ENCODE data around the gene ZFP1.

ZFP1 gene

DNA sequence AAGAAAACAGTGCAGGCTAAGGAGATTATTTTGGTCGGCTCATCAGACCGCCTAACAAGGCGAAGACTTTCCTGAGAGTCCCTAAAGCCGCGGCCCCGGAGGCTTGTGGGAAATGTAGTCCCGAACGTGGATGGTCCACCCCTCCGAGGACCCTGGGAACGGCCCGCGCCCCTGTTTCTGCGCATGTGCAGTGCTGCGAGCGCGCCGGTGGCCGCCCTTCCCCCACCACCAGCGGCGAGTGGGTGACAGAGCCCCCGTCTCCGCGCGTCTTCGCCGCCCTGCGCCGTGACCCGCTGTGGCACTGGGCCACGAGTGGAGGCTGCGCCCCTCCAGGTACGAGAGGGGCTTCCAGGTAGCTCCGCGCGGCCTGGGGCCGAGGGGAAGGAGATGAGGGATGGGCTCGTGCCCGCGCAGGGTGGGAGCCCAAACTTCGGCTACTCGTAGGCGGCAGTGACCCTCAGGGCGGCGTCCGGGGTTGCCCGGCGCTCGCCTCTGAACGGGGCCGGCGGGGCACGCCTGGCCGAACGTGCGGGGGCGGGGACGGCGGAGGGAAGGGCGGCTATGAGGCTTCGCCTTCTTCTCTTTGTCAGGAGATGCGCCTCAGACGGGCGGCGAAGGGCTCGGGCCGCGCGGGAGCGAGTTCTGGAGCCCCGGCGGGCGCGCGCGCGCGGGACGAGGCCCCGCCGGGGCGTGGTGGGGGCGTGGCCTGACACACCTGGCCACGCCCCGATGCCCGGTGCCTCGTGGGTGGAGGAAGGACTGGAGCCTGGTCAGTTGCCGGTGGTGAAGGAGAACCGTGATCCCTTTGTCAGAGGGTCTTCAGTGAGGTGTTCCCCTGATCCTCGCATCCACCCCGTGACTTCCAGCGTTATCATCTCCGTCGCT is at the start of gene ZFP1:
Gene ZFP1, plus strand, starts transcription at position 214 of the 885 bp plus-strand sequence. CDS start 4,428 bp downstream, outside the sequence.
- H3K27me3 ChIP-seq (ENCODE audit: insufficient read depth, low read length): no peaks in the 10 kb centered on the region
- H3K9me3 ChIP-seq (ENCODE audit: insufficient read depth, low read depth, low read length): peaks cover 24% of the 10 kb centered on the region
- H3K27ac ChIP-seq (ENCODE audit: low read length): peak within 1 kb of the TSS; percentile 32
- peaks cover 23% of the 10 kb centered on the region for H3K36me3 ChIP-seq (ENCODE audit: insufficient read depth, low read depth, low read length)
- peak within 1 kb of the TSS; percentile 92 for H3K9ac ChIP-seq (ENCODE audit: low read depth, low read length)
- no peaks in the 10 kb centered on the region for H3K4me1 ChIP-seq (ENCODE audit: insufficient read depth, low read length)
- peak within 1 kb of the TSS; percentile 81 for H3K4me3 ChIP-seq (ENCODE audit: low read length)

- Histone ChIP-seq H3K9me3 (ENCODE audit: insufficient read depth, low read depth, low read length) (no peaks in the 10 kb centered on the region), H3K27ac (ENCODE audit: low read length) (no peak overlapping the region), H3K9ac (ENCODE audit: low read depth, low read length) (no peak overlapping the region), H3K36me3 (ENCODE audit: insufficient read depth, low read depth, low read length) (peaks cover 15% of the 10 kb centered on the region), H3K4me1 (ENCODE audit: insufficient read depth, low read length) (peaks cover 43% of the 10 kb centered on the region), H3K4me3 (ENCODE audit: low read length) (no peak overlapping the region), H3K27me3 (ENCODE audit: insufficient read depth, low read length) (no peaks in the 10 kb centered on the region)
These were observed 49.2 kb upstream of the ZFP1 start for GRCh38 chr16:75099075-75099667.

GRCh38 chr16:75099738-75100602 is 48.4 kb upstream of the ZFP1 start:
- peaks cover 7% of the 10 kb centered on the region for H3K36me3 ChIP-seq (ENCODE audit: insufficient read depth, low read depth, low read length)
- H3K4me1 ChIP-seq (ENCODE audit: insufficient read depth, low read length): peaks cover 43% of the 10 kb centered on the region

GRCh38 chr16:75100603-75100990 is 47.7 kb upstream of the ZFP1 start:
- no peak overlapping the region for H3K9ac ChIP-seq (ENCODE audit: low read depth, low read length)
- no peak overlapping the region for H3K4me3 ChIP-seq (ENCODE audit: low read length)

More at GRCh38 chr16:75099738-75100602, 48.4 kb upstream of the ZFP1 start:
- Histone ChIP-seq H3K27me3 (ENCODE audit: insufficient read depth, low read length) (no peaks in the 10 kb centered on the region), H3K9ac (ENCODE audit: low read depth, low read length) (no peak overlapping the region), H3K9me3 (ENCODE audit: insufficient read depth, low read depth, low read length) (no peaks in the 10 kb centered on the region), H3K4me3 (ENCODE audit: low read length) (no peak overlapping the region), H3K27ac (ENCODE audit: low read length) (no peak overlapping the region)

GRCh38 chr16:75101635-75102034 is 46.7 kb upstream of the ZFP1 start:
- Histone ChIP-seq H3K36me3 (ENCODE audit: insufficient read depth, low read depth, low read length) (peaks cover 10% of the 10 kb centered on the region), H3K4me1 (ENCODE audit: insufficient read depth, low read length) (peaks cover 36% of the 10 kb centered on the region), H3K27ac (ENCODE audit: low read length) (no peak overlapping the region), H3K9ac (ENCODE audit: low read depth, low read length) (no peak overlapping the region), H3K27me3 (ENCODE audit: insufficient read depth, low read length) (no peaks in the 10 kb centered on the region), H3K4me3 (ENCODE audit: low read length) (no peak overlapping the region), H3K9me3 (ENCODE audit: insufficient read depth, low read depth, low read length) (no peaks in the 10 kb centered on the region)

More at GRCh38 chr16:75100603-75100990, 47.7 kb upstream of the ZFP1 start:
- Histone ChIP-seq H3K4me1 (ENCODE audit: insufficient read depth, low read length) (peaks cover 43% of the 10 kb centered on the region), H3K27ac (ENCODE audit: low read length) (no peak overlapping the region), H3K36me3 (ENCODE audit: insufficient read depth, low read depth, low read length) (peaks cover 6% of the 10 kb centered on the region; the same call in 1 of the 2 replicates), H3K9me3 (ENCODE audit: insufficient read depth, low read depth, low read length) (no peaks in the 10 kb centered on the region), H3K27me3 (ENCODE audit: insufficient read depth, low read length) (no peaks in the 10 kb centered on the region)

DNA sequence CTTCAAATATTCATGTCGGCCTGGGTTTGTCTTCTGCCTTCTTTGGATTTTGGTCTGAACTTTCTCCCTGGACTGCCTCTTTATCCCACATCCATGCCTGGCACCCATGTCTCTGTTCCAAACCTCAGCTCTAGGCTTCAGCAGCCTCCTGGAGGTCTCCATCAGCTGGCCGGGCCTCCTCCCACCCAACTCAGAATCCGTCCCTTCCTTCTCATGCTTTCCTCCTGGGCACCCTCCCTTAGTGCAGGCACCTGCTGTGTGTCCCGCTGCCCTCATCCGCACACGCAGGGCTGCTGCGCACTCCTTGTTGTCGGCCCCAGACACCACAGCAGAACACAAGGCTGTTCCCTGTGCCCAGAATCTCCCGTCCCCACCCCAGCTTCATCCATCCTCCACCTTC is 45.7 kb upstream of the ZFP1 start:
- no peak overlapping the region for H3K4me3 ChIP-seq (ENCODE audit: low read length)
- H3K27me3 ChIP-seq (ENCODE audit: insufficient read depth, low read length): no peaks in the 10 kb centered on the region
- no peak overlapping the region for H3K27ac ChIP-seq (ENCODE audit: low read length)
- H3K4me1 ChIP-seq (ENCODE audit: insufficient read depth, low read length): peaks cover 29% of the 10 kb centered on the region
- H3K36me3 ChIP-seq (ENCODE audit: insufficient read depth, low read depth, low read length): peaks cover 17% of the 10 kb centered on the region
- no peaks in the 10 kb centered on the region for H3K9me3 ChIP-seq (ENCODE audit: insufficient read depth, low read depth, low read length)
- no peak overlapping the region for H3K9ac ChIP-seq (ENCODE audit: low read depth, low read length)

- peaks cover 15% of the 10 kb centered on the region for H3K4me1 ChIP-seq (ENCODE audit: insufficient read depth, low read length)
These were observed 44.3 kb upstream of the ZFP1 start for GRCh38 chr16:75103994-75104393.

DNA sequence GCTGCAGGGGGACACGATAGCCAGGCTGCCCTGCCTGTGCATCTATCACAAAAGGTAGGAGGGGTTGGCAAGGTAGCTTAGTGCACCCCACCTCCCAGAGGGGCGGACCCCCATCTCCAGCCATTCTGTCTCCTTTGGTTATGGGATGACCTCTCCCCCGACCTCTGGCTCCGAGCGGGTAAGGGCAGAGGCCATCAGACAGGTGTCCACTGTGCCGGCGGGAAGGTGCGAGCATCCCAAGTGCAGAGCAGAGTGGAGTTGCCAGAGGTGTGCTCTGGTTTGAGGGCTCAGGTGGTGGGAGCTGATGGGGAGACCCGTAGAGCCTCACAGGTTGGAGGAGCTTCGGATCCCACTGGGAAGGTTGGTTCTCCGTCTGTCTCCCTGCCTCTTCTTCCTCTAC is 43.5 kb upstream of the ZFP1 start:
- peaks cover 7% of the 10 kb centered on the region for H3K4me1 ChIP-seq (ENCODE audit: insufficient read depth, low read length)
- H3K4me3 ChIP-seq (ENCODE audit: low read length): no peak overlapping the region
- H3K9me3 ChIP-seq (ENCODE audit: insufficient read depth, low read depth, low read length): no peaks in the 10 kb centered on the region
- H3K9ac ChIP-seq (ENCODE audit: low read depth, low read length): no peak overlapping the region
- peaks cover 17% of the 10 kb centered on the region for H3K36me3 ChIP-seq (ENCODE audit: insufficient read depth, low read depth, low read length)
- no peaks in the 10 kb centered on the region for H3K27me3 ChIP-seq (ENCODE audit: insufficient read depth, low read length)
- H3K27ac ChIP-seq (ENCODE audit: low read length): no peak overlapping the region

More at GRCh38 chr16:75103994-75104393, 44.3 kb upstream of the ZFP1 start:
- H3K27ac ChIP-seq (ENCODE audit: low read length): no peak overlapping the region
- H3K36me3 ChIP-seq (ENCODE audit: insufficient read depth, low read depth, low read length): peaks cover 17% of the 10 kb centered on the region
- no peak overlapping the region for H3K4me3 ChIP-seq (ENCODE audit: low read length)
- H3K9me3 ChIP-seq (ENCODE audit: insufficient read depth, low read depth, low read length): no peaks in the 10 kb centered on the region
- no peaks in the 10 kb centered on the region for H3K27me3 ChIP-seq (ENCODE audit: insufficient read depth, low read length)
- H3K9ac ChIP-seq (ENCODE audit: low read depth, low read length): no peak overlapping the region

DNA sequence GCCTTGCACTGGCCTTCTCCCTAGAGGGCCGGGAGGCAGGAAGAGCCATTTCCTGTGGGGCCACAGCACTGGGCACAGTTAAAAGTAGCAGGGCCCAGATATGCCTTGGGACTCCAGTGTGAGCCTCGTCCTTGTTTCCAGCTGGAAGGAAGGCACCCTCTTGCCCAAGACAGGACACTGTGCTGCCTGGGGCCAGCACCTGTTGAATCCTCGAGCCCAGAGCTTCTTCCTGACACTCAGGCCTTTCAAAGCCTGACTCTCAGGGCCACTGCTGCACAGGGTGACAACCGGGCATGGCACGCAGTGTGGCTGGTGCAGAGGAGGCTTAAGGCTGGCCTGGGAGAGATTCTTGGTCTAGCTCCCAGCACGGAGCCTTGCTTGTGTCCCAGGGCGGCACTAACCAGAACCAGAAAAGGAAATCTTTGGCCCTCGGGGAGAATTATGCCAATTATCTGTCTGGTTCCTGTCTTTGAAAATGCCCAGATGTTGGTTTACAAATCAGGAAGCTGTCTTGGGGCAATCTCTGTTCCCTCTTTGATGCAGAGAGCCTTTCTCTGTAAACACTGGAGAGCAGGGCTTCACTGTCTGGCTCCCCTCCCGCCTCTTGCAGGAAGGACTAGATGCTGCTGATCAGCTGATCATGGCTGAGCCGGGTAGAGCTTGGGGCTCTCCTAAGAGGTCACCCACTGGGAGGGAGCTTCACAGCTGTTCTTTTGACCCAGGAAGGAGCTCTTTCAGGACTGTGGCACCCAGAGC is 42.8 kb upstream of the ZFP1 start:
- Histone ChIP-seq H3K4me3 (ENCODE audit: low read length) (no peak overlapping the region), H3K9ac (ENCODE audit: low read depth, low read length) (no peak overlapping the region), H3K27ac (ENCODE audit: low read length) (no peak overlapping the region), H3K36me3 (ENCODE audit: insufficient read depth, low read depth, low read length) (peaks cover 17% of the 10 kb centered on the region), H3K27me3 (ENCODE audit: insufficient read depth, low read length) (no peaks in the 10 kb centered on the region), H3K4me1 (ENCODE audit: insufficient read depth, low read length) (peaks cover under 1% of the 10 kb centered on the region), H3K9me3 (ENCODE audit: insufficient read depth, low read depth, low read length) (no peaks in the 10 kb centered on the region)

DNA sequence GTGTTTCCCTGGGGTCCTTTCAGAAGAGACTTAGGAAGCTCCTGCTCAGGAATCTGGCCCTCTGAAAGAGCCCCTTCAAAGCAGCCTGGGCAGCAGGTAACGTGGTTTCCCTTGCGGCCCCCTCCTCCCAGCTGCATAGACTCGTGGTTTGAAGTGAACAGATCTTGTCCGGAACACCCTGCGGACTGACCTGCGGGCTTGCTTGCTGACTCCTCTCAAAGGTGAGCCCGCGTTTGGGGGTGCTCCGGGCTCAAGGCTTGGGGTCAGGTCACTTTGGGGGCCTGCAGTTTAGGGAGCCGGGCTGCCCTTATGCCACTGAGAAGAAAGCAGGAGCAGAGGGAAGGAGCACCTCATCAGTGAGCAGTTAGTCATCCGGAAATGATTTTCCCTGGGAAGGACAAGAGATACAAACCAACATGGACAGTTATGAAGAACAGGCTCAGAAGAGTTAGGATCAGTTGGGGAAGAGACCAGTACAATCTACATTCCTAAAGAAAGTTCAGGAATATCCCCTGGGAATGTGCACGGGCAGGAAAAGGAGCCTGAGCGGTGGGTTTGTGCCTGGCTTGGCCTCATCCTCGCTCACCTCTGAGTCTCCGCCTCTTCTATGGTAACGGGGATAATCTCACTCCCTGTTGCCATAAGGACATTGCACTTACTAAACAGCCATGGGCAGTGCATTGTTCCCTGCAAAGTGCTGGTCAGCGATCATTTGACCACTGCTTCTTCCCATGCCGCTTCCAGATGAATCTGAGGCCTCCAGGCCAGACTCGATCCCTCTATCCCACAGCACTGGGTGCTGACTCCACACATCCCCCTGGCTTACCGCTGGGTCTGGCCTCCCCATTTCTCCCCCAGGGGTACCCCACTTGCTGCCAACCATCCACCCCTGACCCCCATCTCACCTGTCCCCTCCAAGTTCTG is 41.7 kb upstream of the ZFP1 start:
- Histone ChIP-seq H3K9ac (ENCODE audit: low read depth, low read length) (no peak overlapping the region), H3K9me3 (ENCODE audit: insufficient read depth, low read depth, low read length) (no peaks in the 10 kb centered on the region), H3K27ac (ENCODE audit: low read length) (no peak overlapping the region), H3K4me1 (ENCODE audit: insufficient read depth, low read length) (peaks cover 2% of the 10 kb centered on the region; the same call in 1 of the 2 replicates), H3K4me3 (ENCODE audit: low read length) (no peak overlapping the region), H3K36me3 (ENCODE audit: insufficient read depth, low read depth, low read length) (peaks cover 17% of the 10 kb centered on the region), H3K27me3 (ENCODE audit: insufficient read depth, low read length) (no peaks in the 10 kb centered on the region)

All from iPS-20b (cell line).